Cardiac fibroblast (primary cell): Measurements from ENCODE around the gene LRRC4C.

Experiments
- DNase-seq, 2 donors: peaks; one replicate each; pipeline versions ENCODE4 v3.0.0 to v3.0.0-alpha.2; 2010; ENCODE audit warnings: low read depth in 2 of 2
- H3K4me3 ChIP-seq, 2 donors: replicated peaks in 1 of 2; 1 replicate in 1 of 2; 2 replicates in 1 of 2; pipeline ENCODE4 v1.5.1; 2011; ENCODE audit warnings: low read depth in 2 of 2, low read length in 2 of 2, mild to moderate bottlenecking in 2 of 2, moderate library complexity in 1 of 2
- TF ChIP-seq, protein P1 (sequence below): IDR thresholded peaks from one replicate; pipeline ENCODE4 v1.5.1; 2011; ENCODE audit warnings: low read depth, mild to moderate bottlenecking, low read length, inconsistent platforms

LRRC4C gene

DNA sequence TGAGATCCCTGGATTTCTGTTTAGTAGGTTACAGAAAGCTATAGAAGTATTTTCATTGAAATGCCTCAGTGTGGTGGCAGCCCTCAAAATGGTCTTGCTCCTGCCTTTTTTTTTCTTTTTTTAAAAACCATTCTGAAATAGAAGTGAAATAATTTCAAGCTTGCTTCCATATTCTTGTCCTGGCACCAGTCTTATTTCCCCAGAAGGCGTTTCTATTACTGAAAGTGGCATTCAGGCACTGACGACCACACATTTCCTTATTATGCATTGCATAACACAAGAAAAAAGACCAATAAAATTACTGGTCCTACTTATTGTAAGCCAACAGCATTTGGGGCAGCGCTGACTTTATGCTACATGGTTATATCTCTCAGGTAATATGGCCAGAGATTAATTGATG is 24.5 kb upstream of the LRRC4C start:
- TF ChIP-seq, protein P1, sequence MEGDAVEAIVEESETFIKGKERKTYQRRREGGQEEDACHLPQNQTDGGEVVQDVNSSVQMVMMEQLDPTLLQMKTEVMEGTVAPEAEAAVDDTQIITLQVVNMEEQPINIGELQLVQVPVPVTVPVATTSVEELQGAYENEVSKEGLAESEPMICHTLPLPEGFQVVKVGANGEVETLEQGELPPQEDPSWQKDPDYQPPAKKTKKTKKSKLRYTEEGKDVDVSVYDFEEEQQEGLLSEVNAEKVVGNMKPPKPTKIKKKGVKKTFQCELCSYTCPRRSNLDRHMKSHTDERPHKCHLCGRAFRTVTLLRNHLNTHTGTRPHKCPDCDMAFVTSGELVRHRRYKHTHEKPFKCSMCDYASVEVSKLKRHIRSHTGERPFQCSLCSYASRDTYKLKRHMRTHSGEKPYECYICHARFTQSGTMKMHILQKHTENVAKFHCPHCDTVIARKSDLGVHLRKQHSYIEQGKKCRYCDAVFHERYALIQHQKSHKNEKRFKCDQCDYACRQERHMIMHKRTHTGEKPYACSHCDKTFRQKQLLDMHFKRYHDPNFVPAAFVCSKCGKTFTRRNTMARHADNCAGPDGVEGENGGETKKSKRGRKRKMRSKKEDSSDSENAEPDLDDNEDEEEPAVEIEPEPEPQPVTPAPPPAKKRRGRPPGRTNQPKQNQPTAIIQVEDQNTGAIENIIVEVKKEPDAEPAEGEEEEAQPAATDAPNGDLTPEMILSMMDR, result no peak
- H3K4me3 ChIP-seq, result no peak overlapping the region
- no peak for DNase-seq

DNA sequence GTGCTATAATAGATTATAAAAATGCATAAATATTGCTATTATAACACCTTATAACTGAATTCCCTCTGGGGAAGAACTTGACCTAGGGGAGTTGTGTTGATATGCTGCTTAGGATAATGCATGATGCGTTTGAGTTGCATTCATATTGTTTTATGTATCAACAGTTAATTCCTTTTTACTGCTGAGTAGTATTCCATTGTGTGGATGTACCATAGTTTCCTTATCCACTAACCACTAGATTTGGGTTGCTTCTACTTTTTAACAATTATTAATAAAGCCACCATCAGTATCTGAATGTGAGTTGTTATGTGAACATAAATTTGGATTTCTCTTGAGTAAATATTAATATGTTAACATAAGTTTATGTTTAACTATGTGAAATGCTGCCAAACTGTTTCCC is 19.7 kb upstream of the LRRC4C start:
- no peak for DNase-seq
- TF ChIP-seq, protein P1, result no peak
- H3K4me3 ChIP-seq, result no peak overlapping the region

- no peak overlapping the region for H3K4me3 ChIP-seq
- DNase-seq, result peak; percentile 22 to 33
- TF ChIP-seq, protein P1, result peak; percentile 79
Observed at GRCh38 chr11:41461057-41461681, 1.7 kb upstream of the LRRC4C start.

DNA sequence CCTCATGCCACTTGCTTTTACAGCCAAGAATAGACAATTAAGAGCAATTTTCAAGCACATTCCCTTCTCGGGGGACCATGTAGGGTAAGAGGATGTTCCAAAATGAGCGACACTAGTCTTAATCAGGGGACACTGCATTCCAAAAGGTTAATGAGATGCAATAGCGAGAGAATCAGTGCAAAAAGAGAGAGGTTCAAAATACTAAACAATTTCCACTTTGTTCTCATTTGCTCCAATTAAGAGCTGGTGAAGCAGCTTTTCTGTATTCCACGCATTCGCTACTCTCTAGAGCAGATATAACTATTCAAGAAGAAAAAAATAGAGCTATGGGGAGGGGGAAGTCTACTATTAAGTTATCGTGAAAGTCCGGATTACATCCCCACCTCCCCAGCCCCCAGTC is 811 bp downstream of the LRRC4C start:
- no peak overlapping the region for H3K4me3 ChIP-seq
- no peak for DNase-seq
- TF ChIP-seq, protein P1, result no peak

GRCh38 chr11:41458154-41458553 is 1.3 kb downstream of the LRRC4C start:
- TF ChIP-seq, protein P1, result no peak
- DNase-seq, result no peak
- no peak overlapping the region for H3K4me3 ChIP-seq

DNA sequence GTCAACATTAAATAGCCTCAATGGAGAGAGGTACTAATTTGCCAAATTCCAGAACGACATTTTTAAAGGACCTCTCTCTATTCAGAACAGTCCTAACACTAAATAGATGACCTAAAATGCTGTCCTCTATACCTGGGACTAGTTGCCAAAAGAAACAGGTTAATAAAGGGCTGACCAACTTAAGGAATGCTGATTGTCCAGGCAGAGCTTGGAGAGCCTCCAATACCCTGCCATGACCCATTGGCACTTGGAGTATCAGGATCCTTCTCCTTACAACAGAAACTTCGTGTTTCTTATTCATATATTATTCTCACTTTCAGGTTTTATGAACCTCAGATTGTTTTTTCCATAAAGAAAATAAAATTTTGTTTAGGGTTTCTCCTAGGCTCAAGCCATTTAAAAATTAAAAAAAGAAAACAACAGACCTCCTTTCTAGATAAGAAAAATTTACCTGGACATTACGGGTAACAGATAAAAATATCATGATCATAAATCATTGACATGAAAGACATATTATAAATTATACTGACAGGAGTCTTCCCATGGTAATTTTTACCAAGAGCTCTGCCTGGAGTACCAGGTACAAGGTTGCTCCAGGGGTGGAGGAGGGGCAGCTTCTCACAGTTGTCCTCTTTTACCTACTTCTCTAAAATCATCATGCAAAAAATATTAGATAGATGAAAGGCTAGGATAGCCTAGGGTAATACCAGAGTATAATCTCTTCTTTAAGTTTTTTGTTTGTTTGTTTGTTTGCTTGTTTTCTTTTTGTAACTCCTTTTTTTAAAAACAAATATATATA is 2.0 kb downstream of the LRRC4C start:
- DNase-seq, result no peak
- TF ChIP-seq, protein P1, result no peak
- H3K4me3 ChIP-seq, result no peak overlapping the region
